ENCODE measurements around the gene ZNF275.

- TF ChIP-seq CTCF (IDR thresholded peaks at IDR 0.05): no peak
- TF ChIP-seq POLR2AphosphoS5 (IDR thresholded peaks at IDR 0.05): no peak
- TF ChIP-seq POLR2A (IDR thresholded peaks at IDR 0.05): no peak
- TF ChIP-seq EP300 (IDR thresholded peaks at IDR 0.05): no peak
Observed at GRCh38 chrX:153343674-153344073, 9.7 kb downstream of the ZNF275 start.
